Activated CD8-positive, alpha-beta T cell treated with anti-CD3 and anti-CD28 coated beads, Interleukin-2, amount 10 ng/mL, durations not matched to agents 7 days and 5 days (primary cell): ENCODE results near the gene SEC62. TPM values are rescaled to one million over a fixed set of nuclear protein-coding genes. Genes with fewer than 3 reads are reported as not detected.
A peak's percentile ranks its signal among the peaks of the same experiment; 100 is the strongest.

Experiments
- ATAC-seq: fragments of 150-1000 bp; cut with Tn5 transposase; one replicate; pipeline ENCODE4 v1.10.0; 2021; ENCODE audit warnings: moderate library complexity
- CTCF ChIA-PET: fragments of 350-600 bp; sonication (Branson Sonifier 250); formaldehyde crosslinking; loops from one replicate; lab custom pipeline; 2021; ENCODE audit warnings: antibody characterized with exemption; lab: Charles Lee
- POLR2A ChIA-PET: fragments of 350-600 bp; sonication (Branson Sonifier 250); formaldehyde crosslinking; loops from one replicate; lab custom pipeline; 2021; ENCODE audit warnings: antibody characterized with exemption; lab: Charles Lee
- DNase-seq: peaks from one replicate; pipeline ENCODE4 v3.0.0-alpha.2; 2020
- H3K27ac Mint-ChIP-seq: one replicate; pipeline ENCODE4 v1.8.0; 2021; ENCODE audit warnings: mild to moderate bottlenecking, mixed read lengths
- H3K27me3 Mint-ChIP-seq: one replicate; pipeline ENCODE4 v1.8.0; 2021; ENCODE audit warnings: low read depth, mixed read lengths
- H3K36me3 Mint-ChIP-seq: one replicate; pipeline ENCODE4 v1.8.0; 2021; ENCODE audit warnings: low read depth, mixed read lengths
- H3K4me1 Mint-ChIP-seq: one replicate; pipeline ENCODE4 v1.8.0; 2021; ENCODE audit warnings: low read depth, mixed read lengths
- H3K4me3 Mint-ChIP-seq: one replicate; pipeline ENCODE4 v1.8.0; 2021; ENCODE audit warnings: mild to moderate bottlenecking, mixed read lengths
- H3K9me3 Mint-ChIP-seq: one replicate; pipeline ENCODE4 v1.8.0; 2022; ENCODE audit warnings: mixed read lengths; ENCODE audit not compliant: insufficient read depth
- total RNA-seq, 2 experiments: library from RNA; stranded (reverse); gene quantifications; one replicate each; pipeline ENCODE4 v1.2.3, GENCODE V29; 2021

The SEC62 gene
- total RNA-seq, 2 experiments from 2014 or later: 46.5 to 49.9 TPM

DNA sequence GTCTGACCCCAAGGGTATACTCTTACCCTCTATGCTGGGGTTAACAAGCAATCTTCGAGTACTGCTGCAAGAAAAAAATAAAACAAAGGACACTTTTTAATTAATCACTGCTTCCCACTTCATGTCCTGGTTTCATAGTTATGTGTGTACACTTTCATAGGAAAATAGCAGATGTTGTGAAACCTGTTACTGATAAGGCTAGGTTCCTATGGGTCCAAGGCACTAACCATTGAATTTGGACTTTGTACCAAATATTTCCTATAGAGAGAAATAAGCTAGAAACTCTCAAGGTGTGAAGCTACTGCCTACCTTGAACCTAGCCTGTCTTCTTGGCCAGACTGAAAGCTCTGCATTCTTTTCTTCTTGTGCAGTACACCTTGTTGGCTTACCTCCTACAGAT is 56.6 kb downstream of the SEC62 start:
- Mint-ChIP-seq H3K27ac (no peak overlapping the region), H3K27me3 (peaks cover 4% of the 10 kb centered on the region), H3K9me3 (peaks cover 6% of the 10 kb centered on the region), H3K4me3 (no peak overlapping the region), H3K36me3 (peaks cover 11% of the 10 kb centered on the region), H3K4me1 (peaks cover 26% of the 10 kb centered on the region)
- ATAC-seq (no peak), DNase-seq (no peak)
- ChIA-PET POLR2A (no interaction called here), CTCF (interaction anchor here (0.9 kb wide), 1 partner anchor 93 kb away, joined by 3 read pairs; no protein-coding TSS in a partner anchor)

DNA sequence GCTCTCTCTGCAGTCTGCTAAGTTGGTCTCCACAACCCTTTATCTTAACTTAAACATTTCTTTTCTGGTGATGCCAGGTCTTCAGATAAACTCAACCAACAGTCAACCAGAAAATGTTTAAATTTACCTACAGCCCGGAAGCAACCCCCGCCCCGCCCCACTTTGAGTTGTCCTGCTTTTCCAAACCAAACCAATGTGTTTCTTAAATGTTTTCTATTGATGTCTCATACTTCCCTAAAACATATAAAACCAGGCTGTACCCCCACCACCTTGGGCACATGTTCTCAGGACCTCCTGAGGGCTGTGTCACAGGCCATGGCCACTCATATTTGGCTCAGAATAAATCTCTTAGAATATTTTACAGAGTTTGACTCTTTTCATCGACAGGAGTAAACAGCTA is 58.0 kb downstream of the SEC62 start:
- Mint-ChIP-seq H3K27me3 (peaks cover 8% of the 10 kb centered on the region), H3K36me3 (peaks cover 11% of the 10 kb centered on the region), H3K9me3 (peaks cover 6% of the 10 kb centered on the region), H3K4me3 (no peak overlapping the region), H3K4me1 (peaks cover 26% of the 10 kb centered on the region), H3K27ac (no peak overlapping the region)
- no peak for DNase-seq
- ChIA-PET POLR2A (no interaction called here), CTCF (no interaction called here)
- no peak for ATAC-seq

DNA sequence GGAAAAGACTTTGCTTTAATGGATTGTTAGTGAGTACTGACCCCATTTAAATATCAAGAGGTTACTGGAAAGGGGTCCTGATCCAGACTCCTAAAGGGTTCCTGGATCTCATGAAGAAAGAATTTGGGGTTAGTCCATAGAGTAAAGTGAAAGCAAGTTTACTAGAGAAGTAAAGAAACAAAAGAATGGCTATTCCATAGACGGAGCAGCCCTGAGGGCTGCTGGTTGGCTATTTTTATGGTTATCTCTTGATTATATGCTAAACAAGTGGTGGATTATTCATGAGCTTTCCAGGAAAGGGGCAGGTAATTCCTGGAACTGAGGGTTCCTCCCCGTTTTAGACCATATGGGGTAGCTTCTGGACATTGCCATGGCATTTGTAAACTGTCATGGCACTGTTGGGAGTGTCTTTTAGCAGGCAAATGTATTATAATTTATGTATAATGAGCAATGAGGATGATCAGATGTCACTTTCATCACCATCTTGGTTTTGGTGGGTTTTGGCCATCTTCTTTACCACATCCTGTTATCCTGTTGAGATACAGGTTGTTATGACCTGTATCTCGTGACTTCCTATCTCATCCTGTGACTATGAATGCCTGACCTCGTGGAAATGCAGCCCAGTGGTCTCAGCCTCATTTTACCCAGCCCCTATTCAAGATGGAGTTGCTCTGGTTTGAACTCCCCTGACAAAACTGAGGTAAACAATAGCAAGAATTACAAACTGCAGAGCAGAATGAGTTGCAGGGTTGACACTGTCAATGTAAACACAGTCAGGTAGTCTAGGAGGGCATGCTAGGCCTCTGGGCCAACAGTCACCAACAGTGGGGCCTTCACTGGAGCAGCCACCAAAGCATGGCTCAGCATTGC is 60.9 kb downstream of the SEC62 start:
- Mint-ChIP-seq H3K4me1 (peaks cover 35% of the 10 kb centered on the region), H3K27ac (peak overlapping the region; percentile 73), H3K36me3 (peaks cover 11% of the 10 kb centered on the region), H3K4me3 (no peak overlapping the region), H3K27me3 (peaks cover 8% of the 10 kb centered on the region), H3K9me3 (peaks cover 10% of the 10 kb centered on the region)
- ChIA-PET CTCF (no interaction called here), POLR2A (no interaction called here)
- ATAC-seq (peak; percentile 51), DNase-seq (peak; percentile 63)

DNA sequence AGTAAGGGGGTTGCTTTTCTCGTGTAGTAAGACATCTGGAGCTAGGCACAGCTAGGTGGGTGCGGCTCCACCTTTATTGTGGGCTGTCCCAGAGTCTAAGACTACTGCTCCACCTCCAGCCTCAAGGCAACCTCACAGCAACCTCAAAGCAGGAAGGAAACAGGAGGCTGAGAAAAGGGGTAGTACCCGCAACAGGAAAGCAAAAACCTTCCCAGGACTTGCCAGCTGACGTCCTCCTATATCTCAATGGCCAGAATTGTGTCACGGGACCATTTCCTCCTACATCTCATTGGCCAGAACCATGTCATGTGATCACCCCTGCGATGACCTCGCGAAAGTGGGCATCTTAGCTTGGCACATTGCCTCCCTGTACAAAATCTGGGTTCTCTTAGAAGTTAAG is 66.9 kb downstream of the SEC62 start:
- Mint-ChIP-seq H3K36me3 (peaks cover 5% of the 10 kb centered on the region), H3K4me3 (peak overlapping the region; percentile 17), H3K27me3 (peaks cover 5% of the 10 kb centered on the region), H3K27ac (peak overlapping the region; percentile 56), H3K9me3 (peaks cover 9% of the 10 kb centered on the region), H3K4me1 (peaks cover 37% of the 10 kb centered on the region)
- POLR2A ChIA-PET: interaction anchor here (0.9 to 1.7 kb wide), 2 partner anchors 67 to 269 kb away, joined by 3 to 6 read pairs; partner anchors contain the start of genes SEC62 and TERC
- DNase-seq: peak; percentile 85
- ATAC-seq: peak; percentile 76
- CTCF ChIA-PET: interaction anchor here (1.0 to 1.7 kb wide), 3 partner anchors 12 to 30 kb away, joined by 3 to 7 read pairs (median 3); no protein-coding TSS in a partner anchor

DNA sequence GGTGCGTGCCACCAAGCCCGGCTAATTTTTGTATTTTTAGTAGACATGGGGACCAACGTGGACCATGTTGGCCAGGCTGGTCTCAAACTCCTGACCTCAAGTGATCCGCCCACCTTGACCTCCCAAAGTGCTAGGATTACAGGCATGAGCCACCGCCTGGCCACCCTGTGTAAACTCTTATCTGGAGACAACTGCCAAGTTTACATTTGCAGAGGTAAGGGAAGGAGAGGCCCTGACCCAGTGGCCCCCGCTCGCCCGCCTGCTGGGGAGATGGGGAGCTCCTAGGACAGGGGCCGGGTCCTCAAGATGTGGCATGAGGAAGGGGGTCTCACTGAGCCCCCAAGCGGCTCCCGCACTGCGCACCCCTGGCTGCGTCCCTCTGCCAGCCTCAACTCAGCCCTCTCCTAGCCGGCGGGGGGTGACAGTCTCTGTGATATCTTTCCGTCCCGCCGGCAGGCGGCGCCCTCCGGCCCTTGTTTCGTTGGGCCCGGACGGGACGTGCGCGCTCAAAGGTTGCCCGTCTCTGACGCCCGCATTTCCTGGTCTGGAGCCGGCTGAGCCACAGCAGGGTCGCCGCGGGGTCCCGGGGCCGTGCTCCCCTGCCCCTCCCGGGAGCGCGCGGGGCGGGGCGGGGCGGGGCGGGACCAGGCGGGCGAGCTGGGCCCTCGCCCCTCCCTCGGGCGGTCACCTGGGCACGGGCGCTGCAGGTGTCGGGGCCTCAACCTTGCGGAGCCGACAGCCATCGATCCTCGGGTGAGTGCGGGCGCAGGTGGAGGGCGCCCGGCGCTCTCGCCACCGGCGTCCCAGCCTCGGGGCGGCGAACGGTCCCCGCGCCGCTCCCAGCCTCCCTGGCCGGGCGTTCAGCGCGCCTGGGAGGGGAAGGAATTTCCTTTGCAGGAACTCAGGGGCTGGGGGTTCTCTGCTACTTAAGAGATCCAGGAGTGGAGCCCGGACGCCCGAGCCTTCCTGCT is 71.1 kb downstream of the SEC62 start, which contains the start of gene GPR160:
GPR160 (plus strand) TSS at position 533 of the 971 bp plus-strand sequence. CDS start 45,978 bp downstream, outside the sequence.
- ATAC-seq: peak; percentile 87
- Mint-ChIP-seq H3K4me3 (peak within 1 kb of the TSS; percentile 78), H3K36me3 (peaks cover 5% of the 10 kb centered on the region), H3K27me3 (peaks cover 18% of the 10 kb centered on the region), H3K9me3 (peaks cover 5% of the 10 kb centered on the region), H3K4me1 (peaks cover 25% of the 10 kb centered on the region), H3K27ac (no peak within 1 kb of the TSS)
- POLR2A ChIA-PET: interaction anchor here (1.0 kb wide), 1 partner anchor 71 kb away, joined by 3 read pairs; the partner anchor contains the start of gene SEC62
- CTCF ChIA-PET: interaction anchor here (0.6 to 2.7 kb wide), 8 partner anchors 8 to 176 kb away, joined by 3 to 10 read pairs (median 4); no protein-coding TSS in a partner anchor
- DNase-seq: peak; percentile 86

DNA sequence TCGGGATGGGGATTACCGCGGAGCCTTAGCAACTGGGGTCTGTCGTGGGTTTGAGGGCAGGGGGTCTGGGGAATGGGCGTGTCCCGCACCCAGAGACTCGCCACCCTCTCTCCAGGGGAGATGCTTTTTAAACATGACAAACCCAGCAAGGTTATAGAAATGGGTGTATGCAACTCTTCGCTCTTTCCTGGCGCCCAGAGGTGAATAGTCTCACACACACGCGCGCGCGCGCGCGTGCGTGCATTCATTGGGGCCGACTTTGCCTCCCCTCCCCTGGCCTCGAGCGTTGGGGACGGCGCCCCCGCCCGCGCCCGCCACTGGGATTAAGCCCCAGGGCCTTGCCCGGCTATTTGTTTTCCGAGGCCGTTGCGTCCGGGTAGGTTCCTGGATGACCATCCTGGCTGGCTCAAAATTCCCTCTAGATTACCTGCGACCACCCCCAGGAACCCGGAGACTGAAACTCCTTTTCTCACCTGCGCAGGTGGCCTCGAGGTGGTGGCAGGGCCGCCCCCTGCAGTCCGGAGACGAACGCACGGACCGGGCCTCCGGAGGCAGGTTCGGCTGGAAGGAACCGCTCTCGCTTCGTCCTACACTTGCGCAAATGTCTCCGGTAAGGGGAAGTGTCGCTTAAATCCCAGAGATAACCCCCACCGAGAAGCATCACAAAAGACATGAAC is 72.0 kb downstream of the SEC62 start:
- Mint-ChIP-seq H3K27me3 (peaks cover 18% of the 10 kb centered on the region), H3K4me1 (peaks cover 17% of the 10 kb centered on the region), H3K27ac (no peak overlapping the region), H3K4me3 (peak overlapping the region; percentile 78), H3K9me3 (peaks cover 4% of the 10 kb centered on the region), H3K36me3 (peaks cover 4% of the 10 kb centered on the region)
- CTCF ChIA-PET: interaction anchor here (1.5 to 2.7 kb wide), 4 partner anchors 10 to 39 kb away, joined by 4 to 16 read pairs (median 8); no protein-coding TSS in a partner anchor
- ATAC-seq (peak; percentile 11), DNase-seq (peak; percentile 34)
- POLR2A ChIA-PET: no interaction called here

DNA sequence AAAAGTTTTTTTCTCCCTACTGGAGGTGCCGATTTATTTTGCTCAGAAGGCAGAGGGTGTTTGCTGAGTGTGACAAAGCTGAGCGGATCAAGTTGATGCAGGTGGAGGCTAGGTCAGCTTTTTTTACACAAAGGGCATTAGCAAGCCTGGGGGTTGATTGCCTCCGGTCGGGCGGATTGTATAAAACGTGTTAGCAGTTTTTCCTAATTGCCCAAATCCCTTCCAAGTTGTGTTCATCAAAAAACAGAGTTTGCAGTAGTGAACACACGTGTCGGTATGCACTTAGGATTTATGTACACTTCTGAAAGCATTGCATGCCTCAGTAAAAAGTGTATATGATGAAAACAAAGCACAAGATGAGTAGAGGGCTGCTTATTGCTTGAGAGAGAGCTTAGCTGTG is 73.8 kb downstream of the SEC62 start:
- Mint-ChIP-seq H3K27ac (no peak overlapping the region), H3K36me3 (no peaks in the 10 kb centered on the region), H3K4me3 (no peak overlapping the region), H3K9me3 (no peaks in the 10 kb centered on the region), H3K4me1 (peaks cover 18% of the 10 kb centered on the region), H3K27me3 (peaks cover 18% of the 10 kb centered on the region)
- DNase-seq (no peak), ATAC-seq (no peak)
- POLR2A ChIA-PET: no interaction called here
- CTCF ChIA-PET: interaction anchor here (0.9 to 2.5 kb wide), 2 partner anchors 14 to 73 kb away, joined by 3 to 16 read pairs; no protein-coding TSS in a partner anchor

DNA sequence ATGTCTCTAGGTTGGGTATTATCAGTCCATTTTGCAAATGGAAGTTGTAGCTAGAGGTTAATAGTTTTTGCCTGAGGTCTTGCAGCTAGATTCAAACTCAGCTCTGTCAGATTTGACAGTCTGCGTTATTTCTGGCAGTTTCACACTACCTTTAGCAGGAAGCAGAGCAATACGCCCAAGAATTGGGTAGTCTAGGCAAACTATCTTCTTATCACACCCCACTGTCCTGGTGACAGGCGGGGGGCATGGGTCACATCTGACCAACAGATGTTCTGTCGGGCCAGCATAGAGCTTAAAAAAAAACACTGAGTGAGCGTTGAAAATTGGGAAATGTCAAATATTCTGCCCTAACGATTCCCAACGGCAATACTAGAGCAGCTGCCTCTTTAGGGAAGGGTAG is 76.9 kb downstream of the SEC62 start:
- H3K4me3 Mint-ChIP-seq: no peak overlapping the region
- H3K36me3 Mint-ChIP-seq: no peaks in the 10 kb centered on the region
- H3K27me3 Mint-ChIP-seq: peaks cover 16% of the 10 kb centered on the region
- ATAC-seq (no peak), DNase-seq (no peak)
- no peaks in the 10 kb centered on the region for H3K9me3 Mint-ChIP-seq
- ChIA-PET CTCF (interaction anchor here (0.6 to 2.3 kb wide), 3 partner anchors 10 to 219 kb away, joined by 3 to 5 read pairs (median 3); no protein-coding TSS in a partner anchor), POLR2A (no interaction called here)
- H3K27ac Mint-ChIP-seq: no peak overlapping the region
- H3K4me1 Mint-ChIP-seq: peaks cover 18% of the 10 kb centered on the region

DNA sequence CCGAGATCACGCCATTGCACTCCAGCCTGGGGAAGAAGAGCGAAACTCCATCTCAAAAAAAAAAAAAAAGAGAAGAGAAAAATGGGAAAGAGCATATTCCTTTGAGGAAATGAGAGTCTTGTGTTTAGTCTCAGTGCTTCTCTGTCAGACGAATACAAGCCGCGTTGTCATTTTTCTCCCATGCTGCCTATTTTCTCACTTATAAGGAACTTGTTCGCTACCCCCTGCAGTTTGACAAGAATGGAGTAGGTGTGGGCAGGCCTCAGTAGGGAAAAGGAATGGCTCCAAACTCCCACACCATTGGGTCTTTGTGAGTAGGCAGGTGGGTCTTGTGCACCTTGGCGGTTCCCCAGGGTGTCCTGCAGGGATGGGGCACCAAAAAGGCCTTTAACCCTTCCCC is 77.7 kb downstream of the SEC62 start:
- Mint-ChIP-seq H3K36me3 (no peaks in the 10 kb centered on the region), H3K4me3 (no peak overlapping the region), H3K4me1 (peaks cover 17% of the 10 kb centered on the region), H3K27me3 (peaks cover 10% of the 10 kb centered on the region), H3K9me3 (no peaks in the 10 kb centered on the region), H3K27ac (no peak overlapping the region)
- DNase-seq: no peak
- no peak for ATAC-seq
- CTCF ChIA-PET: interaction anchor here (1.5 to 2.8 kb wide), 3 partner anchors 9 to 181 kb away, joined by 3 to 10 read pairs (median 5); no protein-coding TSS in a partner anchor
- POLR2A ChIA-PET: no interaction called here

DNA sequence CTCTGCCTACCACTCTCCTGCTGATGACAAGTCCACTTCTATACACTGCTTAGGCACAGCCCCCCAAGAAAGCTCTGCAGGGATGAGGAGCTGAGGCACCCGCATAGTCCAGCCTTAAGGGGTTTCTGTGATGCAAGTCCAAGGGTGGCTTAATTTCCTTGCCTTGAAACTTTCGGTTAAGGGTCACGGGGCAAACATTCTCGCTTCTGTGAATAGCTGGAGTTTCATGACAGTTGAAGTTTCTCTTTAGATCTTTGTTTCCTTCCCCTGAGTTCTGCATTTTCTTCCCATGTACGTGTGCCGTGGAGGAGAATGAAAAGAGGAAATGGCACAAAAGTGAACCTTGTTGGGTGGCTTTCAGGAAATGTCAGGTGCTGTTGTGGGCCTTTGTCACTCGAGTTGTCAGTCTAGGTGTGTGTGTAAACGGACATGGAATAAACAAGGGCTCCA is 78.2 kb downstream of the SEC62 start:
- ChIA-PET CTCF (interaction anchor here (0.7 to 2.8 kb wide), 3 partner anchors 10 to 182 kb away, joined by 4 to 10 read pairs (median 5); no protein-coding TSS in a partner anchor), POLR2A (no interaction called here)
- Mint-ChIP-seq H3K9me3 (no peaks in the 10 kb centered on the region), H3K36me3 (no peaks in the 10 kb centered on the region), H3K4me1 (peaks cover 17% of the 10 kb centered on the region), H3K27ac (no peak overlapping the region), H3K4me3 (no peak overlapping the region), H3K27me3 (peaks cover 7% of the 10 kb centered on the region)
- DNase-seq (no peak), ATAC-seq (no peak)
